ENCODE results near the gene SENP3. TPM values are rescaled to one million over a fixed set of nuclear protein-coding genes. Genes with fewer than 3 reads are reported as not detected.

The SENP3 gene
- total and polyA plus RNA-seq, 2 experiments from 2014 or later, result 1.9 to 82.5 TPM

GRCh38 chr17:7613769-7614424 lies 52.2 kb downstream of the SENP3 start:
- 1 to 3% methylated on average over 19 to 20 of the region's 20 CpGs for WGBS, 2 experiments (ENCODE audit: low coverage in 1 of 2, low lambda C conversion rate in 2 of 2, missing lambda C conversion rate in 2 of 2)
- TF ChIP-seq EZH2 (IDR thresholded peaks at IDR 0.05; ENCODE audit: insufficient read depth, poor library complexity, severe bottlenecking) (no peak), EZH2phosphoT487 (IDR thresholded peaks at IDR 0.05; ENCODE audit: insufficient read depth, low read depth) (no peak)
- H3F3A ChIP-seq (ENCODE audit: insufficient read depth), result 0 out of 2 replicates have a peak, but pooled peaks cover 6% of the 10 kb centered on the region
- in situ Hi-C loops (cut with MboI), result no loop called here
- DNase-seq, result peak; percentile 68
- peak overlapping the region; percentile 82 for H3K27ac ChIP-seq
- no peaks in the 10 kb centered on the region for H3K9me2 ChIP-seq (ENCODE audit: insufficient read depth)
- no peaks in the 10 kb centered on the region for H3K27me3 ChIP-seq (replicated peaks; ENCODE audit: insufficient read depth)
- no peaks in the 10 kb centered on the region; the same call in 1 of the 2 replicates for H4K20me1 ChIP-seq (ENCODE audit: insufficient read depth)
- peaks cover 55% of the 10 kb centered on the region for H3K79me2 ChIP-seq (ENCODE audit: insufficient read depth)
- H3K36me3 ChIP-seq (ENCODE audit: low read depth), result 0 out of 2 replicates have a peak, but pooled peaks cover 9% of the 10 kb centered on the region
- peak overlapping the region; percentile 72 for H2AFZ ChIP-seq
- H3K9ac ChIP-seq, result peak overlapping the region; percentile 91
- H3K4me2 ChIP-seq (ENCODE audit: unreplicated experiment), result peak overlapping the region; percentile 99
- peak overlapping the region; percentile 85 for H3K4me3 ChIP-seq
- H3K9me3 ChIP-seq (ENCODE audit: low read depth), result no peaks in the 10 kb centered on the region
- peaks cover 26% of the 10 kb centered on the region for H3K4me1 ChIP-seq (ENCODE audit: insufficient read depth)

DNA sequence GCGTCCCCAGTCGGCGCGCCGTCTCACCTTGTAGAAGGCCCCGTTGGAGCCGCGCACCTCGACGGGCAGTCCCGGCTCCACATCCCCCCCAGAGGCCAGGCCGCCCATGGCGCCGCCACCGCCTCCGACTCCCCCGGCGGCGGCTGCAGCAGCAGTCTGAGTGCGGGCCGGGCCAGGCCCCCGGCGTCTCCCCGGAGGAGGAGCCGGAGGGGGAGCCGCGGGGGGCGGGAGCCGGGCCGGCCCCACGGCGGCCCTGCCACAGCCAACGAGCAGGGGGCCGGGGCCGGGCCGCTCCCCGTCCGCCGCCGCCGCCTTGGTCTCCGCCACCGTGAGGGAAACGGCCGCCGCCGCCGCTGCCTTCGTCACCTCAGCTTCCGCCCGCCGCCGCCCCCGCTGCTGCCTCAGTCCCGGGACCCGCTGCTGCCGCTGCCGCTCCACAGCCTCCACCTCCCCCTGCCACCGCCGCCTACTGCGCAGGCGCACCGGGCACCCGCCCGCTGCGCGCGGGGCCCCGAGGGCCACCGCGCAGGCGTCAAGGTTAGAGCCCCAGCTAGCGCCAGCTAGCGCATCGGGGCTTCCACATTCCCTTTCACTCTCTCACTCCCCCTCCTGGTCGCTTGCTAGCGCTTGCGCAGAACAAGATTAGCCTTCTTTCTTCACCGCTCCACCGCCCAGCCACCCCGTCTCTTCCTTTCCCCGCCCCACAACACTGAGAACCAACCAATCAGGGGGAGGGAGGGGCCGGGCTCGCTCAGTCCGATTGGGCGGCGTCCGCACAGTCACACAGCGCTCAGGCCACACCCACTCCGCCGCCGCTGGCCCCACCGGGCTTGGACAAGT lies 52.9 kb downstream of the SENP3 start, which contains the start of gene FXR2:
FXR2 (minus strand) TSS at position 473 of the 840 bp plus-strand sequence; CDS start at position 108, 365 bp downstream.
- Histone ChIP-seq H3K9me3 (ENCODE audit: low read depth) (no peaks in the 10 kb centered on the region), H3K36me3 (ENCODE audit: low read depth) (0 out of 2 replicates have a peak, but pooled peaks cover 9% of the 10 kb centered on the region), H3K4me3 (peak within 1 kb of the TSS; percentile 85), H4K20me1 (ENCODE audit: insufficient read depth) (no peaks in the 10 kb centered on the region; the same call in 1 of the 2 replicates), H3K4me1 (ENCODE audit: insufficient read depth) (peaks cover 26% of the 10 kb centered on the region), H3K27me3 (replicated peaks; ENCODE audit: insufficient read depth) (no peaks in the 10 kb centered on the region), H3K27ac (peak within 1 kb of the TSS; percentile 82), H3K9ac (peak within 1 kb of the TSS; percentile 91), H3F3A (ENCODE audit: insufficient read depth) (0 out of 2 replicates have a peak, but pooled peaks cover 6% of the 10 kb centered on the region), H2AFZ (peak within 1 kb of the TSS; percentile 96), H3K9me2 (ENCODE audit: insufficient read depth) (no peaks in the 10 kb centered on the region), H3K79me2 (ENCODE audit: insufficient read depth) (peaks cover 47% of the 10 kb centered on the region), H3K4me2 (ENCODE audit: unreplicated experiment) (peak within 1 kb of the TSS; percentile 99)
- DNase-seq, result peak; percentile 100
- in situ Hi-C loops (cut with MboI), result no loop called here
- 1 to 2% methylated on average over 51 to 59 of the region's 93 CpGs for WGBS, 2 experiments (ENCODE audit: low coverage in 1 of 2, low lambda C conversion rate in 2 of 2, missing lambda C conversion rate in 2 of 2)
- TF ChIP-seq EZH2 (IDR thresholded peaks at IDR 0.05; ENCODE audit: insufficient read depth, poor library complexity, severe bottlenecking) (no peak), EZH2phosphoT487 (IDR thresholded peaks at IDR 0.05; ENCODE audit: insufficient read depth, low read depth) (no peak)

- H3K27ac ChIP-seq, result peak overlapping the region; percentile 63
- in situ Hi-C loops (cut with MboI), result no loop called here
- peaks cover 26% of the 10 kb centered on the region for H3K4me1 ChIP-seq (ENCODE audit: insufficient read depth)
- H3K9ac ChIP-seq, result peak overlapping the region; percentile 76
- peak overlapping the region; percentile 96 for H2AFZ ChIP-seq
- no peaks in the 10 kb centered on the region for H3K27me3 ChIP-seq (replicated peaks; ENCODE audit: insufficient read depth)
- 0 out of 2 replicates have a peak, but pooled peaks cover 9% of the 10 kb centered on the region for H3K36me3 ChIP-seq (ENCODE audit: low read depth)
- DNase-seq, result no peak
- 0 out of 2 replicates have a peak, but pooled peaks cover 6% of the 10 kb centered on the region for H3F3A ChIP-seq (ENCODE audit: insufficient read depth)
- H4K20me1 ChIP-seq (ENCODE audit: insufficient read depth), result no peaks in the 10 kb centered on the region; the same call in 1 of the 2 replicates
- TF ChIP-seq EZH2phosphoT487 (IDR thresholded peaks at IDR 0.05; ENCODE audit: insufficient read depth, low read depth) (no peak), EZH2 (IDR thresholded peaks at IDR 0.05; ENCODE audit: insufficient read depth, poor library complexity, severe bottlenecking) (no peak)
- WGBS, 2 experiments (ENCODE audit: low coverage in 1 of 2, low lambda C conversion rate in 2 of 2, missing lambda C conversion rate in 2 of 2), result 1 to 3% methylated on average over 24 to 28 of the region's 28 CpGs
- peak overlapping the region; percentile 74 for H3K4me3 ChIP-seq
- H3K4me2 ChIP-seq (ENCODE audit: unreplicated experiment), result peak overlapping the region; percentile 78
- no peaks in the 10 kb centered on the region for H3K9me2 ChIP-seq (ENCODE audit: insufficient read depth)
- peaks cover 41% of the 10 kb centered on the region for H3K79me2 ChIP-seq (ENCODE audit: insufficient read depth)
- no peaks in the 10 kb centered on the region for H3K9me3 ChIP-seq (ENCODE audit: low read depth)
Observed at GRCh38 chr17:7615265-7615747, 53.6 kb downstream of the SENP3 start.

DNA sequence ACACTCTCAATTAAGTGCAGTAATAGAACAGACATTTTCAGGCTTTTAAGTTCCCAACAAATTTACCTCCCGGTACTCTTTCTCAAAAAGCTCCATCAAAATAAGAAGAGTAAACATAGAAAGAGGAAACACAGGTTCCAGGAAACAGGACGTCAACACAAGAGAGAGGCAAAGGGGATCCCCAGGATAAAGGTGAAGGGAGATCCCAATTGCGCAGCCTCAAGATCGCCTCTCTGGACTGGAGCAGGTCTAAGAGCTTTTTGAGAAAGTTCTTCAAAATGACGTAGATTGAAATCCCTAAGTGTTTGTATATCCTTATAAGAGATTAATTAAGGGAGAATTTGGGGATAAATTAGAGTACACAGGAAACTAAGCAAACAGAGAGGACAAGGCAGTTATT lies 56.9 kb downstream of the SENP3 start:
- Histone ChIP-seq H3K4me3 (no peak overlapping the region), H3F3A (ENCODE audit: insufficient read depth) (0 out of 2 replicates have a peak, but pooled peaks cover 5% of the 10 kb centered on the region)
- 81 to 84% methylated on average over 5 of the region's 5 CpGs for WGBS, 2 experiments (ENCODE audit: low coverage in 1 of 2, low lambda C conversion rate in 2 of 2, missing lambda C conversion rate in 2 of 2)

More for the DNA sequence above, 56.9 kb downstream of the SENP3 start:
- Histone ChIP-seq H3K9me2 (ENCODE audit: insufficient read depth) (no peaks in the 10 kb centered on the region), H3K9me3 (ENCODE audit: low read depth) (no peaks in the 10 kb centered on the region), H3K4me1 (ENCODE audit: insufficient read depth) (peaks cover 2% of the 10 kb centered on the region), H3K27ac (no peak overlapping the region), H2AFZ (no peak overlapping the region), H3K9ac (no peak overlapping the region), H3K36me3 (ENCODE audit: low read depth) (no peaks in the 10 kb centered on the region), H4K20me1 (ENCODE audit: insufficient read depth) (no peaks in the 10 kb centered on the region), H3K4me2 (ENCODE audit: unreplicated experiment) (no peak overlapping the region), H3K27me3 (replicated peaks; ENCODE audit: insufficient read depth) (no peaks in the 10 kb centered on the region), H3K79me2 (ENCODE audit: insufficient read depth) (peaks cover 8% of the 10 kb centered on the region)
- in situ Hi-C loops (cut with MboI), result no loop called here
- no peak for DNase-seq
- TF ChIP-seq EZH2phosphoT487 (IDR thresholded peaks at IDR 0.05; ENCODE audit: insufficient read depth, low read depth) (no peak), EZH2 (IDR thresholded peaks at IDR 0.05; ENCODE audit: insufficient read depth, poor library complexity, severe bottlenecking) (no peak)
